GM12874 (cell line): ENCODE data around the gene MAP4K4.

Experiments used
- CTCF ChIP-seq: IDR thresholded peaks from 2 replicates; pipeline ENCODE4 v1.5.1; 2011; ENCODE audit warnings: low read depth, mild to moderate bottlenecking, control low read depth, low read length, moderate library complexity; ENCODE audit not compliant: insufficient read depth

MAP4K4 gene

GRCh38 chr2:101889460-101890098, 192.1 kb downstream of the MAP4K4 start:
- TF ChIP-seq CTCF = no peak

- TF ChIP-seq CTCF = no peak
Measured at GRCh38 chr2:101892377-101892776, 194.9 kb downstream of the MAP4K4 start.

GRCh38 chr2:101893681-101894381, 196.3 kb downstream of the MAP4K4 start:
- TF ChIP-seq CTCF = no peak

- TF ChIP-seq CTCF = no peak
Measured at GRCh38 chr2:101895039-101895438, 197.5 kb downstream of the MAP4K4 start.

- TF ChIP-seq CTCF = no peak
Measured at GRCh38 chr2:101895819-101896322, 198.4 kb downstream of the MAP4K4 start.

GRCh38 chr2:101897301-101897700, 199.8 kb downstream of the MAP4K4 start:
- no peak for TF ChIP-seq CTCF

- no peak for TF ChIP-seq CTCF
Measured at GRCh38 chr2:101899265-101899664, 201.8 kb downstream of the MAP4K4 start.
